Loucy (cell line): ENCODE measurements around the gene RAD51B.

Experiments
- H2AFZ ChIP-seq: fragments of 200-600 bp; sonication (generic); 2 replicates; pipeline ENCODE4 v1.6.0; 2016; ENCODE audit warnings: antibody characterized with exemption, mild to moderate bottlenecking, low read length, moderate library complexity
- H3F3A ChIP-seq: fragments of 200-600 bp; 2 replicates; pipeline ENCODE4 v1.6.0; 2016; ENCODE audit warnings: antibody characterized with exemption, low read depth, mild to moderate bottlenecking
- H3K27me3 ChIP-seq: fragments of 200-600 bp; sonication (generic); 2 replicates; pipeline ENCODE4 v1.6.1; 2014; ENCODE audit warnings: low read length, mild to moderate bottlenecking; ENCODE audit not compliant: insufficient read depth, poor library complexity, severe bottlenecking
- H3K36me3 ChIP-seq: fragments of 200-600 bp; sonication (generic); 2 replicates; pipeline ENCODE4 v1.6.1; 2016; ENCODE audit warnings: low read length; ENCODE audit not compliant: insufficient read depth
- H3K4me1 ChIP-seq: fragments of 200-600 bp; sonication (generic); 2 replicates; pipeline ENCODE4 v1.5.1; 2014; ENCODE audit warnings: low read length, mild to moderate bottlenecking; ENCODE audit not compliant: insufficient read depth, poor library complexity, severe bottlenecking
- H3K4me2 ChIP-seq: fragments of 200-600 bp; sonication (generic); 2 replicates; pipeline ENCODE4 v1.6.0; 2014; ENCODE audit warnings: antibody characterized with exemption, low read length, low read depth, mild to moderate bottlenecking; ENCODE audit not compliant: poor library complexity, severe bottlenecking
- H3K4me3 ChIP-seq: fragments of 200-600 bp; sonication (generic); 2 replicates; pipeline ENCODE4 v1.5.1; 2014; ENCODE audit warnings: low read length, mild to moderate bottlenecking, mixed read lengths; ENCODE audit not compliant: poor library complexity, severe bottlenecking
- H3K79me2 ChIP-seq: fragments of 200-600 bp; sonication (generic); 2 replicates; pipeline ENCODE4 v1.6.1; 2014; ENCODE audit warnings: low read length; ENCODE audit not compliant: insufficient read depth
- H3K9ac ChIP-seq: fragments of 200-600 bp; sonication (generic); 2 replicates; pipeline ENCODE4 v1.6.0; 2014; ENCODE audit warnings: mild to moderate bottlenecking, low read depth, low read length, moderate library complexity; ENCODE audit not compliant: poor library complexity, severe bottlenecking
- H3K9me2 ChIP-seq: fragments of 200-600 bp; sonication (generic); replicated peaks from 2 replicates; pipeline ENCODE4 v1.6.1; 2016; ENCODE audit warnings: low read depth, low read length, mixed read lengths
- H3K9me3 ChIP-seq: fragments of 200-600 bp; sonication (generic); 2 replicates; pipeline ENCODE4 v1.6.1; 2014; ENCODE audit warnings: mild to moderate bottlenecking, antibody characterized with exemption, low read length, low read depth; ENCODE audit not compliant: insufficient read depth
- H4K20me1 ChIP-seq: fragments of 200-600 bp; sonication (generic); 2 replicates; pipeline ENCODE4 v1.6.0; 2014; ENCODE audit warnings: antibody characterized with exemption, low read length, mild to moderate bottlenecking; ENCODE audit not compliant: insufficient read depth, poor library complexity, severe bottlenecking
- CTCF ChIP-seq: fragments of 200-600 bp; sonication (generic); conservative IDR thresholded peaks from 2 replicates; pipeline ENCODE4 v1.5.1; 2014; ENCODE audit warnings: mild to moderate bottlenecking, antibody characterized with exemption, low read length
- EZH2phosphoT487 ChIP-seq: fragments of 200-600 bp; IDR thresholded peaks from 2 replicates; pipeline ENCODE4 v1.6.1; 2018; ENCODE audit warnings: antibody characterized with exemption, mild to moderate bottlenecking, moderate library complexity, borderline replicate concordance

RAD51B gene

DNA sequence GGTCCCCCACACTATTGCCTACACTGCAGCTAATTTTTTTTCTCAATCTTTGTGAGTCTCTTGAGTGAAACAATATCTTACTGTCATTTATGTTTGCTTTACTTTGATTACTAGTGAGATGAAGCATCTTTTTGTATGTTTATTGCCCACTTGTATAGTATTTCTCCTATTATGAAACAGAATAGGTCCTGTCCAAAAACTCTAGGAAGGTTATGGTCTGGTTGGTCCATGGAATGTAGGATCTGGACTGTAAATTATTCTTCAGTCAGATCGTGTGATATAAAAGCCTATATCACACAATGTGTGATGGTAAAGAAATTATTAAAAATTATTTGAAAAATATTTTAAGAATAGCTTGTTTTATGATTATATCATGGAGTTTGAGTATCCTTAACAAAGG lies 538.9 kb downstream of the RAD51B start:
- no peaks in the 10 kb centered on the region for H3K27me3 ChIP-seq
- H2AFZ ChIP-seq = no peak overlapping the region
- H3F3A ChIP-seq = no peaks in the 10 kb centered on the region
- H3K79me2 ChIP-seq = no peaks in the 10 kb centered on the region
- no peaks in the 10 kb centered on the region for H3K36me3 ChIP-seq
- peak overlapping the region; percentile 33 for H3K9ac ChIP-seq
- H3K4me3 ChIP-seq = no peak overlapping the region
- no peaks in the 10 kb centered on the region for H4K20me1 ChIP-seq
- peak overlapping the region; percentile 34 for H3K4me2 ChIP-seq
- no peaks in the 10 kb centered on the region for H3K9me2 ChIP-seq
- peaks cover 42% of the 10 kb centered on the region for H3K4me1 ChIP-seq
- no peak for TF ChIP-seq CTCF
- TF ChIP-seq EZH2phosphoT487 = no peak
- no peaks in the 10 kb centered on the region for H3K9me3 ChIP-seq

DNA sequence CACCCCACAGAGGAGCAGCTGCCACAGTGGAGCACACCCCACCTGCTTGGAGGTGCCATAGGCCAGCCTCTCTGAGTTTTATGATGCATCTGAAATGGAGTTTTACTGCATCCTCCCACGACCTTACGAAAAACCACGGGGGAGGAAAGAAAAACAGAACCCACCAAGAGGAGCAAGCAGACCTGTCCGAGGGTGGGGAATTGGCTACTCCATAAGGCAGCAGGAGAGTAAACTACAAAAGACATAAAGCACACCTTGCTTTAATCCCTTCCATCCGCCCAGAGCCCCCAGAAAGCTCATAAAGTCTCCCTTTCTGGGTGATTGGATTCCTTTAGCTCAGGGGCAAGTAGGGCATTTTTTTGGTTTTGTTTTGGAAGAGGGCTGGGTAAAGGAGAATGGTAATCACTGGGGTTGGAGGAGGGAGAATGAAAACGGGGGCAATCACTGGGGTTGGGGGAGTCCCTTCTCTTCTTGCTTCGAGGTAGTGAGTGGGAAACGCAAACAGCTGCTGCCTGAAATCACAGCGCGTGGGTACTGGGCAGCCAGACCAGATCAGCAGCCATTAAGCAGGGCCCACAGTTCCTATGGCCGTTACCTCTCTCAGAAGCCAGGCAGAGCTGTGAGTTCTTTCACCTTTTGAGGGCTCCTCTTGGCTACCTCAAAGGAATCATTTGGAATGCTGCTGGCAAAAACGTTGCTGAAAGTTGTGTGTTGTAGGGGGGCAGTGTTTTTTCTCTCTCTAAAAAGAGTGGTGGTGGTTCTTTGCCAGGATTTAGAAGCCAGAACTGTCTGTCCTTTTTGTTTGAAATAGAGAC lies 539.6 kb downstream of the RAD51B start:
- H4K20me1 ChIP-seq = no peaks in the 10 kb centered on the region
- peak overlapping the region; percentile 21 for H3K4me3 ChIP-seq
- peak overlapping the region; percentile 34 for H3K4me2 ChIP-seq
- no peaks in the 10 kb centered on the region for H3K27me3 ChIP-seq
- no peak for TF ChIP-seq CTCF
- TF ChIP-seq EZH2phosphoT487 = no peak
- no peaks in the 10 kb centered on the region for H3K9me3 ChIP-seq
- H3K9me2 ChIP-seq = no peaks in the 10 kb centered on the region
- H3F3A ChIP-seq = no peaks in the 10 kb centered on the region
- no peaks in the 10 kb centered on the region for H3K79me2 ChIP-seq
- peak overlapping the region; percentile 33 for H3K9ac ChIP-seq
- H3K4me1 ChIP-seq = peaks cover 49% of the 10 kb centered on the region
- no peaks in the 10 kb centered on the region for H3K36me3 ChIP-seq
- H2AFZ ChIP-seq = 0 out of 2 replicates have a peak overlapping the region, but pooled peaks have one; percentile 7

- H3K9ac ChIP-seq = peak overlapping the region; percentile 33
- H3K4me2 ChIP-seq = no peak overlapping the region
- H4K20me1 ChIP-seq = no peaks in the 10 kb centered on the region
- H3K9me2 ChIP-seq = no peaks in the 10 kb centered on the region
- H3K36me3 ChIP-seq = no peaks in the 10 kb centered on the region
- TF ChIP-seq EZH2phosphoT487 (no peak), CTCF (no peak)
- no peaks in the 10 kb centered on the region for H3K9me3 ChIP-seq
- no peaks in the 10 kb centered on the region for H3K79me2 ChIP-seq
- peak overlapping the region; percentile 7; the same call in 1 of the 2 replicates for H2AFZ ChIP-seq
- no peaks in the 10 kb centered on the region for H3K27me3 ChIP-seq
- H3K4me3 ChIP-seq = no peak overlapping the region
- no peaks in the 10 kb centered on the region for H3F3A ChIP-seq
- peaks cover 57% of the 10 kb centered on the region for H3K4me1 ChIP-seq
Measured at GRCh38 chr14:68359837-68360552, 540.4 kb downstream of the RAD51B start.
